B cell (primary cell): ENCODE data around the gene UBE2D1.

Experiments
- EZH2 ChIP-seq: IDR thresholded peaks from 2 replicates; pipeline ENCODE4 v1.6.1; 2012; ENCODE audit warnings: borderline replicate concordance, low read depth, mild to moderate bottlenecking, moderate library complexity, low read length; ENCODE audit not compliant: insufficient read depth, poor library complexity, severe bottlenecking
- TF ChIP-seq, protein P1 (sequence below): fragments of 200-600 bp; IDR thresholded peaks from one replicate; pipeline ENCODE4 v1.8.0; 2022; ENCODE audit warnings: antibody characterized with exemption, mild to moderate bottlenecking

DNA sequence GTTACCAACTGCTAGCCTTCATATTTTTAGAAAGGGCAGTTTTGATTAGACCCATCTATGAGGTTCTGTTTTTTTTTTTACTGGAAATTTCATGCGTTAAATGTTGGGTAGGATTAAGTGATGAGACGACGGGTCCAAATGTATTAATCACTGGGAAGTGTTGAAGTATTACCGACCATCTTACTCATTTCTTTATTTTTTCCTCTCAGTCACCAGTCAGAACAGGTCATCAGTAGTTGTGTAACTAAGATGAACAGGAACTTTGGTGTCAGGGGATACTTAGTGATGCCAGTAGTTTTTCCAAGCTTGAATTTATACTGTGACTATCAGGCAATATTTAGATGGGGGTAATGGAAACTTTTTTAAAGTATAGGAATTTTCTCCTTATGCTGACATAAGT, 64.6 kb downstream of the UBE2D1 start:
- TF ChIP-seq EZH2: no peak
- TF ChIP-seq, protein P1, sequence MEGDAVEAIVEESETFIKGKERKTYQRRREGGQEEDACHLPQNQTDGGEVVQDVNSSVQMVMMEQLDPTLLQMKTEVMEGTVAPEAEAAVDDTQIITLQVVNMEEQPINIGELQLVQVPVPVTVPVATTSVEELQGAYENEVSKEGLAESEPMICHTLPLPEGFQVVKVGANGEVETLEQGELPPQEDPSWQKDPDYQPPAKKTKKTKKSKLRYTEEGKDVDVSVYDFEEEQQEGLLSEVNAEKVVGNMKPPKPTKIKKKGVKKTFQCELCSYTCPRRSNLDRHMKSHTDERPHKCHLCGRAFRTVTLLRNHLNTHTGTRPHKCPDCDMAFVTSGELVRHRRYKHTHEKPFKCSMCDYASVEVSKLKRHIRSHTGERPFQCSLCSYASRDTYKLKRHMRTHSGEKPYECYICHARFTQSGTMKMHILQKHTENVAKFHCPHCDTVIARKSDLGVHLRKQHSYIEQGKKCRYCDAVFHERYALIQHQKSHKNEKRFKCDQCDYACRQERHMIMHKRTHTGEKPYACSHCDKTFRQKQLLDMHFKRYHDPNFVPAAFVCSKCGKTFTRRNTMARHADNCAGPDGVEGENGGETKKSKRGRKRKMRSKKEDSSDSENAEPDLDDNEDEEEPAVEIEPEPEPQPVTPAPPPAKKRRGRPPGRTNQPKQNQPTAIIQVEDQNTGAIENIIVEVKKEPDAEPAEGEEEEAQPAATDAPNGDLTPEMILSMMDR: no peak
